Measurements from ENCODE around the gene CDH26. TPM values are rescaled to one million over a fixed set of nuclear protein-coding genes. Genes with fewer than 3 reads are reported as not detected.

CDH26 gene
- total RNA-seq, 1 experiment from 2014 or later = not detected

DNA sequence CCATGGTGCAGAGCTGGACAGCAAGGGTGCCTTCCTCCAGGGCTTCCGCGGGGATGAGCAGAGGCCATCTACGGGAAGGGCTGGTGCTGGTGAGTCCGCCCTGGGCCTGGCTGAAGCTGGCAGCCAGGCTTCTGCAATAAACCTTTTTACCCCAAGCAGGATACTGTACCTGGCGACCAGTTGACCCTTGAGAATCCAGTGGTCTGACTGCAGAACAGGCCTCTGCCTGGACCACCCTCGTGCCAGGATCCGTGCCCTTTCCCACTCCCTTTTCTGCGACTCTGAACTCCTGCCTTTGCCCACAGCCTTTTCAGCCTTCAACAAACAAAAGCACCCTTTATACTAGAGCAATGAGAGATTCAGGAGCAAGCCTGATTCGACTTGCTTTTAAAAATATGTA, 18.9 kb downstream of the CDH26 start:
- Histone ChIP-seq H2AFZ (ENCODE audit: low read length) (no peak overlapping the region), H3K27me3 (ENCODE audit: low read length) (no peaks in the 10 kb centered on the region), H3K79me2 (ENCODE audit: low read length) (no peaks in the 10 kb centered on the region), H3K9ac (ENCODE audit: low read length) (no peak overlapping the region), H3K4me3 (ENCODE audit: low read length) (no peak overlapping the region), H3K27ac (ENCODE audit: low read length) (no peak overlapping the region), H3K36me3 (ENCODE audit: insufficient read depth, low read length) (no peaks in the 10 kb centered on the region), H3K9me3 (ENCODE audit: low read length) (no peaks in the 10 kb centered on the region), H4K20me1 (ENCODE audit: insufficient read depth, low read depth, low read length) (no peaks in the 10 kb centered on the region), H3K4me1 (ENCODE audit: low read length) (no peaks in the 10 kb centered on the region), H3K4me2 (ENCODE audit: low read depth, low read length, poor library complexity, severe bottlenecking) (no peak overlapping the region), H3K9me2 (replicated peaks; ENCODE audit: insufficient read depth, low read length) (no peaks in the 10 kb centered on the region)
- DNase-seq = no peak

DNA sequence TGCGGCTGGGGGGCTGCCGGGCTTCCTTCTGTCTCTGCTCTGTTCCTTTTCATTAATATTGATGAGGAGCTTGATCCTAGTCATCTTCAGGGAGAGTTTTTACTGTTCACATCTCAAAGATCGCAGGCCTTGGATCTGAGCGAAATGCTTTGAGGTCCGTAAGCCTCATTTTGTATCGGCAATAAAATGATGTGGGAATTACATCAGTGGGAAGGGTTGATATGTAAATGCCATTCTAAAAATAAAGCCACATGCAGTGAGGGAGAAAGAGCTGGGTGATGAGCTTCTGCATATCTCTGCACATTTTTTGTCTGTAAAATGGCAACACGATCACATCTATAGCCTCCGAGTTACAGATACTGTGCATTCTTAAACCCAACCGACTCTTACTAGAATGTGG, 24.9 kb downstream of the CDH26 start:
- Histone ChIP-seq H3K27me3 (ENCODE audit: low read length) (no peaks in the 10 kb centered on the region), H3K4me2 (ENCODE audit: low read depth, low read length, poor library complexity, severe bottlenecking) (no peak overlapping the region), H3K36me3 (ENCODE audit: insufficient read depth, low read length) (no peaks in the 10 kb centered on the region), H3K27ac (ENCODE audit: low read length) (no peak overlapping the region), H3K9ac (ENCODE audit: low read length) (no peak overlapping the region), H3K4me3 (ENCODE audit: low read length) (no peak overlapping the region), H2AFZ (ENCODE audit: low read length) (no peak overlapping the region), H3K79me2 (ENCODE audit: low read length) (no peaks in the 10 kb centered on the region), H4K20me1 (ENCODE audit: insufficient read depth, low read depth, low read length) (no peaks in the 10 kb centered on the region), H3K9me2 (replicated peaks; ENCODE audit: insufficient read depth, low read length) (no peaks in the 10 kb centered on the region), H3K4me1 (ENCODE audit: low read length) (no peaks in the 10 kb centered on the region), H3K9me3 (ENCODE audit: low read length) (no peaks in the 10 kb centered on the region)
- DNase-seq = no peak

DNA sequence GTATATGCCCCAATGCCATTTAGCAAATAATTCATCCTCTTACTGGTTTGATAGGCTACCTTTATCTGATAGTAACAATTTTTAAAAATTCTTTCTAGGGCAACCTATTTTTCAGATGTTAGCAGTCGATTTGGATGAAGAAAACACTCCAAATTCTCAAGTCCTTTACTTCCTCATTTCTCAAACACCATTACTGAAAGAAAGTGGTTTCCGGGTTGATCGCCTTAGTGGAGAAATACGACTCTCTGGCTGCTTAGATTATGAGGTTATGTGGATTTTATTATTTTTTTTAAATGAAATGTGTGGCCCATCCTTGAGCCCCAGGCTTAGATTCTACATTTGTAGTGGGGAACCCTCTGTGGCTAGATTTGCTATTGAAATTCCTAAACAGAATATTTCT, 26.3 kb downstream of the CDH26 start:
- H2AFZ ChIP-seq (ENCODE audit: low read length) = no peak overlapping the region
- H3K9me3 ChIP-seq (ENCODE audit: low read length) = no peaks in the 10 kb centered on the region
- H3K36me3 ChIP-seq (ENCODE audit: insufficient read depth, low read length) = no peaks in the 10 kb centered on the region
- H3K4me3 ChIP-seq (ENCODE audit: low read length) = no peak overlapping the region
- H3K27me3 ChIP-seq (ENCODE audit: low read length) = no peaks in the 10 kb centered on the region
- H3K27ac ChIP-seq (ENCODE audit: low read length) = no peak overlapping the region
- no peaks in the 10 kb centered on the region for H3K9me2 ChIP-seq (replicated peaks; ENCODE audit: insufficient read depth, low read length)
- no peak overlapping the region for H3K9ac ChIP-seq (ENCODE audit: low read length)
- no peak overlapping the region for H3K4me2 ChIP-seq (ENCODE audit: low read depth, low read length, poor library complexity, severe bottlenecking)
- no peak for DNase-seq
- H3K4me1 ChIP-seq (ENCODE audit: low read length) = no peaks in the 10 kb centered on the region
- H4K20me1 ChIP-seq (ENCODE audit: insufficient read depth, low read depth, low read length) = no peaks in the 10 kb centered on the region
- no peaks in the 10 kb centered on the region for H3K79me2 ChIP-seq (ENCODE audit: low read length)

DNA sequence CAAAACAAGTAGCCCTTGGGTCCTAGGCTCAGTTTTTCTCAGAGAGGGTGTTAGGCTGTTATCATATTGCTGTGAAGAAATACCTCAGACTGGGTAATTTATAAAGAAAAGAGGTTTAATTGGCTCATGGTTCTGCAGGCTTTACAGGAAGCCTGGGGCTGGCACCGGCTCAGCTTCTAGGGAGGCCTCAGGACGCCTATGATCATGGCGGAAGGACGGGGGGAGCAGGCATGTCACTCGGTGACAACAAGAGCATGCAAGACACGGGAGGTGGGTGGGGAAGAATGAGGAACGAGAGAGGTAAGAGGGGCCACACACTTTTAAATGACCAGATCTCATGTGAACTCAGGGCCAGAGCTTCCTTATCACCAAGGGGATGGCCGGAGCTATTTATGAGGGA, 26.9 kb downstream of the CDH26 start:
- Histone ChIP-seq H3K9me2 (replicated peaks; ENCODE audit: insufficient read depth, low read length) (no peaks in the 10 kb centered on the region), H2AFZ (ENCODE audit: low read length) (no peak overlapping the region), H3K79me2 (ENCODE audit: low read length) (no peaks in the 10 kb centered on the region), H3K4me1 (ENCODE audit: low read length) (no peaks in the 10 kb centered on the region), H3K4me3 (ENCODE audit: low read length) (no peak overlapping the region), H3K36me3 (ENCODE audit: insufficient read depth, low read length) (no peaks in the 10 kb centered on the region), H3K9me3 (ENCODE audit: low read length) (no peaks in the 10 kb centered on the region), H3K27ac (ENCODE audit: low read length) (no peak overlapping the region), H3K4me2 (ENCODE audit: low read depth, low read length, poor library complexity, severe bottlenecking) (no peak overlapping the region), H4K20me1 (ENCODE audit: insufficient read depth, low read depth, low read length) (no peaks in the 10 kb centered on the region), H3K9ac (ENCODE audit: low read length) (no peak overlapping the region), H3K27me3 (ENCODE audit: low read length) (no peaks in the 10 kb centered on the region)
- no peak for DNase-seq

DNA sequence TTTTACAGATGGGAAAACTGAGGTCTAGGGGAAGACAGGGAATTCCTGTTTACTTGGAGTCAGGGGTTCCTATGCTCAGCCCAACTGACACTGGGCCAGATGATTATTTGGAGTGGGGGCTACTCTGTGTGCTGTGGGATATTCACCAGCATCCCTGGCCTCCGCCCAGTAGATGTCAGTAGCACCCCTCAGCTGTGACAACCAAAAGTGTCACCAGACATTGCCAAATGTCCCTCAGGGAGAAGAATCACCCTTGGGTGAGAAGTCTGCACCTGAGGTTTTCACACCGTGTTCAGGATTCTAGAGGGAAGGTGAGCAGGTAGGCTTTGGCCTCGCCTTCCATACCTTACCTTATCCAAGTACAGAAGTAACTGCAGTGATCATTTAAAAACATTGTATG, 27.6 kb downstream of the CDH26 start:
- no peaks in the 10 kb centered on the region for H3K36me3 ChIP-seq (ENCODE audit: insufficient read depth, low read length)
- H3K4me2 ChIP-seq (ENCODE audit: low read depth, low read length, poor library complexity, severe bottlenecking) = no peak overlapping the region
- no peaks in the 10 kb centered on the region for H3K79me2 ChIP-seq (ENCODE audit: low read length)
- no peak overlapping the region for H3K9ac ChIP-seq (ENCODE audit: low read length)
- no peak overlapping the region for H2AFZ ChIP-seq (ENCODE audit: low read length)
- H4K20me1 ChIP-seq (ENCODE audit: insufficient read depth, low read depth, low read length) = no peaks in the 10 kb centered on the region
- H3K9me3 ChIP-seq (ENCODE audit: low read length) = no peaks in the 10 kb centered on the region
- peak; percentile 63 for DNase-seq
- no peak overlapping the region for H3K4me3 ChIP-seq (ENCODE audit: low read length)
- H3K4me1 ChIP-seq (ENCODE audit: low read length) = no peaks in the 10 kb centered on the region
- no peaks in the 10 kb centered on the region for H3K27me3 ChIP-seq (ENCODE audit: low read length)
- no peaks in the 10 kb centered on the region for H3K9me2 ChIP-seq (replicated peaks; ENCODE audit: insufficient read depth, low read length)
- H3K27ac ChIP-seq (ENCODE audit: low read length) = no peak overlapping the region

DNA sequence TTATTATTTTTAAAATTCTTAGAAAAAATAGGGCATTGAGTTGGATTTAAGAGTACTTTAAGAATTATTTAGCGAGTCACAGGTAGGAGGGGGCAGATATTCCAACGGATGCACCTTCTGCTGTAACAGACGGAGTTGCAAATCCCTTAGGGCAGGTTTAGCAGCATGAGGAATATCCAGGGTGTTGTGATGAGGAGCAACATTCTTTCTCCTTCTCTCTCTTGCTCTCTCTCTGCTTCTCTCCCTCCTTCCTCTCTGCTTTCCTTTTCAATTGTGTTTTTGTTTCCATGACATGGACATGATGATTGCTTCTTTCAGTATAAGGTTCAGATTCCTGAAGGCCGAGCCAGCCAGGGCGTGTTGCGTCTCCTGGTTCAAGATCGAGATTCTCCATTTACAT, 28.9 kb downstream of the CDH26 start:
- no peaks in the 10 kb centered on the region for H3K9me3 ChIP-seq (ENCODE audit: low read length)
- H3K27ac ChIP-seq (ENCODE audit: low read length) = no peak overlapping the region
- H3K9ac ChIP-seq (ENCODE audit: low read length) = no peak overlapping the region
- no peaks in the 10 kb centered on the region for H4K20me1 ChIP-seq (ENCODE audit: insufficient read depth, low read depth, low read length)
- no peak overlapping the region for H2AFZ ChIP-seq (ENCODE audit: low read length)
- no peaks in the 10 kb centered on the region for H3K27me3 ChIP-seq (ENCODE audit: low read length)
- H3K4me2 ChIP-seq (ENCODE audit: low read depth, low read length, poor library complexity, severe bottlenecking) = no peak overlapping the region
- H3K36me3 ChIP-seq (ENCODE audit: insufficient read depth, low read length) = no peaks in the 10 kb centered on the region
- H3K9me2 ChIP-seq (replicated peaks; ENCODE audit: insufficient read depth, low read length) = no peaks in the 10 kb centered on the region
- no peaks in the 10 kb centered on the region for H3K4me1 ChIP-seq (ENCODE audit: low read length)
- H3K79me2 ChIP-seq (ENCODE audit: low read length) = no peaks in the 10 kb centered on the region
- no peak overlapping the region for H3K4me3 ChIP-seq (ENCODE audit: low read length)
- no peak for DNase-seq

DNA sequence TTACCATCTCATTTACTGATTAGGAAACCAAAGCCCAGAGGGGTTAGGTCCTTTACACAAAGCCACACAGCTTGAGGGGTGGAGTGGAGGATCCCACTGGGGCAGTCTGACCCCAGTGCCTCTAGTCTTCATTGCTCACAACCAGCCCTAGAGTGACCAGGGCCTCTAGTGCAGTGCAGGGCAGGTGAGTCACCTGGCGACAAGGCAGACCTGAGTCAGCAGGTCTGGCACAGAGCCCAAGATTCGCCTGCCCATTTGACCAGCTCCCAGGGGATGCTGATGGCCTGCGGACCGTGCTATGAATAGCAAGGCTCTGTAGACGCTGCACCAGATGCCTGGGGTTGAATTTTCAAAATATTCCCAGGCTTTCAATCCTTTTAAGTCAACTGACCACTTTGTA, 29.9 kb downstream of the CDH26 start:
- Histone ChIP-seq H3K79me2 (ENCODE audit: low read length) (no peaks in the 10 kb centered on the region), H3K27ac (ENCODE audit: low read length) (no peak overlapping the region), H3K4me2 (ENCODE audit: low read depth, low read length, poor library complexity, severe bottlenecking) (no peak overlapping the region), H3K9ac (ENCODE audit: low read length) (no peak overlapping the region), H2AFZ (ENCODE audit: low read length) (no peak overlapping the region), H3K27me3 (ENCODE audit: low read length) (no peaks in the 10 kb centered on the region), H3K9me2 (replicated peaks; ENCODE audit: insufficient read depth, low read length) (no peaks in the 10 kb centered on the region), H3K4me3 (ENCODE audit: low read length) (no peak overlapping the region), H3K36me3 (ENCODE audit: insufficient read depth, low read length) (no peaks in the 10 kb centered on the region), H4K20me1 (ENCODE audit: insufficient read depth, low read depth, low read length) (no peaks in the 10 kb centered on the region), H3K9me3 (ENCODE audit: low read length) (no peaks in the 10 kb centered on the region), H3K4me1 (ENCODE audit: low read length) (no peaks in the 10 kb centered on the region)
- DNase-seq = no peak

DNA sequence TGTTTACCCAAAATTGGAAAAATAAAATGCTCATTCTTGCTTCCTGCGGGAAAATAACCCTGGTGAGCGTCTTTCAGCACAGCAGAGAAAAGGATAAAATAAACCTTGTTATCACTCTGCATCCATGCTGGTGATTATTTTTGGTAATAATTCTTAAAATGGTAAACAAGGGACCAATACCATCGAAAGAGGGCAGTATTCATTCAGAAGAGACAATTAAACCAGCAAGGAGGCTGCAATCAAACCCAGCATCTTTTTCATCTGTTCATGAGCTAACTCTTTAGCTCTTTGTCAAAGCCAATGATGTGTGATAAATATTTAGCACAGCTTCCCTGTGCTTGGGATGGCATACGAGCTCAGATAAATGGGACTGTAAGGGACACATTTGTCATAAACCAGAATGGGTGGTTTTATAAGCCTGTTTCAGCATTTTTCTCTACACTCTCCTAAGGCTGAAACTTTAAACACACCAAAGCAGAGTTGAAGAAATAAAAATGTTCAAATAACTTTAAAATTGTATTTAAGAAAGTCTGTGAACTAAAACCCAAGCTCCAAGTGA, 34.4 kb downstream of the CDH26 start:
- no peaks in the 10 kb centered on the region for H3K27me3 ChIP-seq (ENCODE audit: low read length)
- no peaks in the 10 kb centered on the region for H3K4me1 ChIP-seq (ENCODE audit: low read length)
- peak; percentile 53 for DNase-seq
- H3K36me3 ChIP-seq (ENCODE audit: insufficient read depth, low read length) = no peaks in the 10 kb centered on the region
- H2AFZ ChIP-seq (ENCODE audit: low read length) = no peak overlapping the region
- no peaks in the 10 kb centered on the region for H3K9me3 ChIP-seq (ENCODE audit: low read length)
- H3K4me3 ChIP-seq (ENCODE audit: low read length) = no peak overlapping the region
- no peaks in the 10 kb centered on the region for H4K20me1 ChIP-seq (ENCODE audit: insufficient read depth, low read depth, low read length)
- H3K9ac ChIP-seq (ENCODE audit: low read length) = no peak overlapping the region
- H3K9me2 ChIP-seq (replicated peaks; ENCODE audit: insufficient read depth, low read length) = no peaks in the 10 kb centered on the region
- H3K79me2 ChIP-seq (ENCODE audit: low read length) = no peaks in the 10 kb centered on the region
- H3K27ac ChIP-seq (ENCODE audit: low read length) = no peak overlapping the region
- no peak overlapping the region for H3K4me2 ChIP-seq (ENCODE audit: low read depth, low read length, poor library complexity, severe bottlenecking)

All from Karpas-422 (cell line).